OCI-LY7 (cell line): Measurements from ENCODE around the gene BECN2.
"Not testable (repeated sequence)": the region's sequence is repeated elsewhere in the genome, so short reads cannot be mapped to it uniquely, and the experiment has no call there.

Experiments
- EZH2phosphoT487 ChIP-seq: fragments of 200-600 bp; sonication (generic); IDR thresholded peaks from 2 replicates; pipeline ENCODE4 v1.6.1; 2018; ENCODE audit warnings: low read depth, borderline replicate concordance, mild to moderate bottlenecking, mixed run types, antibody characterized with exemption, low read length, moderate library complexity, mixed read lengths
- TF ChIP-seq, protein P1 (sequence below): fragments of 200-600 bp; sonication (generic); conservative IDR thresholded peaks from 2 replicates; pipeline ENCODE4 v1.5.1; 2014; ENCODE audit warnings: mild to moderate bottlenecking, antibody characterized with exemption, low read length, moderate library complexity, mixed read lengths

- TF ChIP-seq, protein P1, sequence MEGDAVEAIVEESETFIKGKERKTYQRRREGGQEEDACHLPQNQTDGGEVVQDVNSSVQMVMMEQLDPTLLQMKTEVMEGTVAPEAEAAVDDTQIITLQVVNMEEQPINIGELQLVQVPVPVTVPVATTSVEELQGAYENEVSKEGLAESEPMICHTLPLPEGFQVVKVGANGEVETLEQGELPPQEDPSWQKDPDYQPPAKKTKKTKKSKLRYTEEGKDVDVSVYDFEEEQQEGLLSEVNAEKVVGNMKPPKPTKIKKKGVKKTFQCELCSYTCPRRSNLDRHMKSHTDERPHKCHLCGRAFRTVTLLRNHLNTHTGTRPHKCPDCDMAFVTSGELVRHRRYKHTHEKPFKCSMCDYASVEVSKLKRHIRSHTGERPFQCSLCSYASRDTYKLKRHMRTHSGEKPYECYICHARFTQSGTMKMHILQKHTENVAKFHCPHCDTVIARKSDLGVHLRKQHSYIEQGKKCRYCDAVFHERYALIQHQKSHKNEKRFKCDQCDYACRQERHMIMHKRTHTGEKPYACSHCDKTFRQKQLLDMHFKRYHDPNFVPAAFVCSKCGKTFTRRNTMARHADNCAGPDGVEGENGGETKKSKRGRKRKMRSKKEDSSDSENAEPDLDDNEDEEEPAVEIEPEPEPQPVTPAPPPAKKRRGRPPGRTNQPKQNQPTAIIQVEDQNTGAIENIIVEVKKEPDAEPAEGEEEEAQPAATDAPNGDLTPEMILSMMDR = not testable (repeated sequence)
- TF ChIP-seq EZH2phosphoT487 = not testable (repeated sequence)
Measured at GRCh38 chr1:241988389-241988930, 30.9 kb downstream of the BECN2 start.
